Right lobe of liver (tissue), 6 donors: ENCODE measurements around the gene IL9. TPM values are rescaled to one million over a fixed set of nuclear protein-coding genes. Genes with fewer than 3 reads are reported as not detected.

ENCODE experiments used
- ATAC-seq, 4 donors: fragments of 200-7000 bp; cut with Tn5 transposase; one replicate each; pipeline ENCODE4 v1.9.1; 2020; ENCODE audit warnings: mild to moderate bottlenecking in 4 of 4, moderate library complexity in 4 of 4
- DNase-seq, 3 donors: peaks; one replicate each; pipeline ENCODE4 v3.0.0-alpha.2; 2020
- H3K27ac ChIP-seq, 3 donors: fragments of 200-600 bp; one replicate each; pipeline ENCODE4 v1.8.0; 2022
- H3K27me3 ChIP-seq, 2 donors: fragments of 200-600 bp; one replicate each; pipeline ENCODE4 v1.8.0; 2022
- H3K36me3 ChIP-seq, 4 donors: fragments of 200-600 bp; sonication (generic) in 1 of 4; one replicate each; pipeline versions ENCODE4 v1.5.1 to v1.8.0; 2017 to 2022; ENCODE audit warnings: control low read depth in 1 of 4
- H3K4me1 ChIP-seq, 4 donors: fragments of 200-600 bp; sonication (generic) in 1 of 4; one replicate each; pipeline versions ENCODE4 v1.5.1 to v1.8.0; 2017 to 2022; ENCODE audit warnings: control low read depth in 1 of 4
- H3K4me3 ChIP-seq, 3 donors: fragments of 200-600 bp; one replicate each; pipeline ENCODE4 v1.8.0; 2022
- H3K9me3 ChIP-seq, 4 donors: fragments of 200-600 bp; sonication (generic) in 1 of 4; one replicate each; pipeline versions ENCODE4 v1.5.1 to v1.8.0; 2017 to 2022; ENCODE audit warnings: control low read depth in 1 of 4
- POLR2A ChIP-seq: fragments of 450-650 bp; IDR thresholded peaks from one replicate; pipeline ENCODE4 v1.6.1; 2017; ENCODE audit warnings: antibody characterized with exemption, mild to moderate bottlenecking
- WGBS: methylation state at CpG from one replicate; pipeline ENCODE4 v1.1.6; 2018; ENCODE audit warnings: low coverage, low lambda C conversion rate; ENCODE audit not compliant: insufficient coverage; ENCODE audit errors: missing lambda C conversion rate; 5-methylcytosine and 5-hydroxymethylcytosine counted together
- intact Hi-C, 2 donors: fragments of 100-400 bp; cut with DNase I; formaldehyde crosslinking; loops; one replicate each; pipeline versions ENCODE4 v1.11.2 to v1.14.1; 2022
- total RNA-seq, 6 experiments: library from RNA; depleted of rRNA in 2 of 6; stranded (reverse); fragments of >200 nt in 2 of 6; fragmentation: NEBNext Ultra II Directional in 3 of 6; extraction: Animal tissue kit (Norgen Biotek cat#: 25700) in 3 of 6; gene quantifications; one replicate each; pipeline versions ENCODE4 v1.1.0 to v1.2.4, GENCODE V29; 2016 to 2023
- TF ChIP-seq, protein P1 (sequence below), 4 donors: fragments of 200-600 bp in 3 of 4; fragments of 450-650 bp in 1 of 4; IDR thresholded peaks; one replicate each; pipeline versions ENCODE4 v1.5.1 to v1.8.0; 2016 to 2022; ENCODE audit warnings: antibody characterized with exemption in 4 of 4, mild to moderate bottlenecking in 2 of 4
- donor health status: DM: no; HTN: yes; CAD: no.
- donor health status: DM: no; HTN: no; CAD: no.
- donor health status: DM: no; HTN: no; CAD: no.
- donor health status: DM: no; HTN: yes; CAD: no.
- donor health status: DM: no; HTN: yes; CAD: no.

Gene IL9
- total RNA-seq, 6 experiments from 2014 or later, result not detected

- ATAC-seq (no peak), DNase-seq (no peak)
- intact Hi-C loops, result no loop called here
- no peaks in the 10 kb centered on the region for H3K9me3 ChIP-seq
- no peaks in the 10 kb centered on the region for H3K36me3 ChIP-seq
- TF ChIP-seq, protein P1, sequence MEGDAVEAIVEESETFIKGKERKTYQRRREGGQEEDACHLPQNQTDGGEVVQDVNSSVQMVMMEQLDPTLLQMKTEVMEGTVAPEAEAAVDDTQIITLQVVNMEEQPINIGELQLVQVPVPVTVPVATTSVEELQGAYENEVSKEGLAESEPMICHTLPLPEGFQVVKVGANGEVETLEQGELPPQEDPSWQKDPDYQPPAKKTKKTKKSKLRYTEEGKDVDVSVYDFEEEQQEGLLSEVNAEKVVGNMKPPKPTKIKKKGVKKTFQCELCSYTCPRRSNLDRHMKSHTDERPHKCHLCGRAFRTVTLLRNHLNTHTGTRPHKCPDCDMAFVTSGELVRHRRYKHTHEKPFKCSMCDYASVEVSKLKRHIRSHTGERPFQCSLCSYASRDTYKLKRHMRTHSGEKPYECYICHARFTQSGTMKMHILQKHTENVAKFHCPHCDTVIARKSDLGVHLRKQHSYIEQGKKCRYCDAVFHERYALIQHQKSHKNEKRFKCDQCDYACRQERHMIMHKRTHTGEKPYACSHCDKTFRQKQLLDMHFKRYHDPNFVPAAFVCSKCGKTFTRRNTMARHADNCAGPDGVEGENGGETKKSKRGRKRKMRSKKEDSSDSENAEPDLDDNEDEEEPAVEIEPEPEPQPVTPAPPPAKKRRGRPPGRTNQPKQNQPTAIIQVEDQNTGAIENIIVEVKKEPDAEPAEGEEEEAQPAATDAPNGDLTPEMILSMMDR (IDR thresholded peaks at IDR 0.05), result no peak
- no peak for TF ChIP-seq POLR2A
- no peak overlapping the region for H3K27ac ChIP-seq
- WGBS, result 68% methylated on average over 2 of the region's 2 CpGs
- no peak overlapping the region for H3K4me3 ChIP-seq
- H3K27me3 ChIP-seq, result no peaks in the 10 kb centered on the region
- peaks cover 0 to 4% (median 0%) of the 10 kb centered on the region in 4 donors for H3K4me1 ChIP-seq
These were observed 46.1 kb upstream of the IL9 start for GRCh38 chr5:135941711-135942110.

DNA sequence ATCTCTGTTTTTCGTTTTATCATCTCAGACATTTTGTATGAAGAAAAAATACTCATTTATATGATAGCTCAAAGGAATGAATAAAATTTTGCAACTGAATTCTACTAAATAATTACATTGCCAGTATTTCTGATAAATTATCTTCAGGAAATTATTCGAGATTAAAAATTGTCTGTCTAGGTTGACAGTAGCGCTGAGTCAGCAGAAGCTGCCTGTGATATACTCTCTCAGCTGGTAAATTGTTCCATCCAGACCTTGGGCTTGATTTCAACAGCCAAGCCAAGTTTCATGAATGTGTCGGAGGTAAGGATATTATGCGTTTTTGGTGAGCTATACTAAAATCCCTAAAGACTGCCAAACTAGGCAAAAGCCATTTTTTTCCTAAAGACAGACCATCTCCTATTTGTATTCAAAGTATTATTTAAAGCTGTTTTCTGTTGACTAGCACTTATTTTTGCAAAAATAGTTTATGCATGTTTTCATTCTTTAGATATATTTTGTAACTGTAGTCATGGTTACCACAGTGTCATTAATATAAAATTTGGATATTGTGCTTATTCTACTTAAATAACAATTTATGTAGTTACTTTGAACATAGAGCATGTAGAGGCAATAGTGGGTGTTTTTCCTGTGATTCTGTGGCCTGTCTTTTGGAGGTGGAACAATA is 41.7 kb upstream of the IL9 start:
- DNase-seq, result no peak
- ATAC-seq, result no peak
- TF ChIP-seq, protein P1 (IDR thresholded peaks at IDR 0.05), result no peak
- TF ChIP-seq POLR2A, result no peak
- Histone ChIP-seq H3K27me3 (no peaks in the 10 kb centered on the region), H3K4me1 (no peaks in the 10 kb centered on the region), H3K4me3 (no peak overlapping the region), H3K27ac (no peak overlapping the region), H3K36me3 (no peaks in the 10 kb centered on the region), H3K9me3 (no peaks in the 10 kb centered on the region)
- intact Hi-C loops, result no loop called here
- WGBS, result 72% methylated on average over 5 of the region's 5 CpGs

GRCh38 chr5:135934939-135935338 is 39.3 kb upstream of the IL9 start:
- intact Hi-C loops, result no loop called here
- Histone ChIP-seq H3K27me3 (peaks cover 0 to 4% of the 10 kb centered on the region in 2 donors), H3K4me3 (no peak overlapping the region), H3K27ac (no peak overlapping the region), H3K4me1 (peaks cover 0 to 4% (median 0%) of the 10 kb centered on the region in 4 donors), H3K9me3 (no peaks in the 10 kb centered on the region), H3K36me3 (no peaks in the 10 kb centered on the region)
- TF ChIP-seq, protein P1 (IDR thresholded peaks at IDR 0.05), result no peak
- TF ChIP-seq POLR2A, result no peak
- DNase-seq (no peak), ATAC-seq (no peak)
- WGBS, result 70% methylated on average over 3 of the region's 3 CpGs

GRCh38 chr5:135930949-135931295 is 35.3 kb upstream of the IL9 start:
- no peak for ATAC-seq
- DNase-seq, result no peak
- H3K27ac ChIP-seq, result no peak overlapping the region
- H3K4me1 ChIP-seq, result peaks cover 0 to 6% (median 0%) of the 10 kb centered on the region in 4 donors
- no peak for TF ChIP-seq POLR2A
- TF ChIP-seq, protein P1 (IDR thresholded peaks at IDR 0.05), result no peak
- H3K36me3 ChIP-seq, result no peaks in the 10 kb centered on the region
- no peaks in the 10 kb centered on the region for H3K9me3 ChIP-seq
- intact Hi-C loops, result no loop called here
- H3K27me3 ChIP-seq, result peaks cover 0 to 8% of the 10 kb centered on the region in 2 donors
- 48% methylated on average over 18 of the region's 18 CpGs for WGBS
- H3K4me3 ChIP-seq, result no peak overlapping the region
